ENCODE results near the gene APLP2. TPM values are rescaled to one million over a fixed set of nuclear protein-coding genes. Genes with fewer than 3 reads are reported as not detected.

APLP2 gene
- polyA plus RNA-seq, 4 donors = 444 to 534 (median 458) TPM

DNA sequence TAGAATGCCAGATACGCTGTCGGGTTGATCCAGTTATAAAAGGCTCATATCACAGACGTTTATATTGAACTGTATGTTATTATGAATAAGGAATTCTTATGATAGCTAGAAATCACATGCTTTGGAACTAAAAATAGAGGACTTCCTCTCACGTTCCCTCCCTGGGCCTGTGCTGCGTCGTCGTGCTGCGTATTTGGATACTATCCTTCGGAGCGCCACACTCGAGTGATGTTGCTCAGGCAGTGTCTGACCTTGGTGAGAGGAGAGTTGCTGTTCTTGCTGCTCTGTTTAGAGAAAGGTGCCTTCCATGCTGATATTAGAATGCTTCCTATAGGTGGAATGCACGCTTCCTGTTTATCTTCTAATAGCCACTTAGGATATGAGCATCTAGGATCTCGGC, 69.7 kb downstream of the APLP2 start:
- DNase-seq (ENCODE audit: low read depth in 4 of 4, low spot score in 2 of 4) = no peak

DNA sequence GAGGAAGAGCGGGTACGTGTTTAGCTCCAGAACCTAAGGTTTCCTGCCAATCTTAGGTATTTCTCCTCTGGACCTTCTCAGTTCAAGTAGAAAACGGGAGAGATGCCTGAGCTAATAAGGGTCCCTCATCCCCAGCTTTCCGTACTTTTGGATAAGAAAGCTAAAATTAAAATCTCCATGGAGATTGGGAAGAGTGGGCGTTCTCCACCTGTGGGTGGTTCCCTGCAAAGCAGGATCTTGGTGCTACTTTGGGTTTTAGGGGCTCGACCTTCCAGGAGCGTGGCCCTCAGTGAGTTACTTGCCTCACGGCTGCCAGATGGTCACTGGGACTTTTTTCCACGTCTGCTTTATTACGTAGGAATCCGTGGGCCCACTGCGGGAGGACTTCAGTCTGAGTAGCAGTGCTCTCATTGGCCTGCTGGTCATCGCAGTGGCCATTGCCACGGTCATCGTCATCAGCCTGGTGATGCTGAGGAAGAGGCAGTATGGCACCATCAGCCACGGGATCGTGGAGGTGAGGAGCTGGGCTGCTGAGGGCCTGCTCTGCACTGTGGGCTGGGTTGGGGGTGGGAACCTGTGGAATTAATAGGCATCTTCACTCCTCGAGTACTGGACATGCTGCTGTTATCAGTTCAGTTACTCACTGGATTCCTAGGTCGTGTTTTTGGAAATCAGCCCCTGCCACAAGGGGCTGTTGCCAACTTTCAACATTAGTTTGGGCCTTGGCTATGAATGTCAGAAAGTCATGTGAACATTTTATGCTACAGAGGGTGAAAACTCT, 72.1 kb downstream of the APLP2 start:
- no peak for DNase-seq (ENCODE audit: low read depth in 4 of 4, low spot score in 2 of 4)

GRCh38 chr11:130144141-130144540, 74.4 kb downstream of the APLP2 start:
- DNase-seq (ENCODE audit: low read depth in 4 of 4, low spot score in 2 of 4) = no peak

DNA sequence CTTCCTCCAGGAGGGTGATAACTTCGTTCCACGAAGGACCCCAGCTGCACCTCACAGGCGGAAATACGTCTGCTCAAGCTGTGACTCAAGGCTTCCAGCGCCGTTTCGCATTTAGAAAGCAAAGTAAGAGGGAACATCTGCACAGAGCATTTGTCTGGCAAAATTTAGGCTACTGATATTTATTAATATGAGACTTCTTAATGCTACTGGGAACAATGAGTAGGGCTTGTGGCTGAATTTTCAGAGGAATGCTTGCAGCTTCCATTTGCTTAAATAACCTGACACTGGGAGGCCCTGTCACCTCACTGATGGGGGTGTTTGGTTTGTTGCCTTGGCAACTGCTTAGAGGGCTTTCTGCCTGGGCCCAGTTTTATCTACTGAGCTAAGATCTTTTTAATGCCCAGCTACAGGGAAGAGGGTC, 75.2 kb downstream of the APLP2 start:
- no peak for DNase-seq (ENCODE audit: low read depth in 4 of 4, low spot score in 2 of 4)

DNA sequence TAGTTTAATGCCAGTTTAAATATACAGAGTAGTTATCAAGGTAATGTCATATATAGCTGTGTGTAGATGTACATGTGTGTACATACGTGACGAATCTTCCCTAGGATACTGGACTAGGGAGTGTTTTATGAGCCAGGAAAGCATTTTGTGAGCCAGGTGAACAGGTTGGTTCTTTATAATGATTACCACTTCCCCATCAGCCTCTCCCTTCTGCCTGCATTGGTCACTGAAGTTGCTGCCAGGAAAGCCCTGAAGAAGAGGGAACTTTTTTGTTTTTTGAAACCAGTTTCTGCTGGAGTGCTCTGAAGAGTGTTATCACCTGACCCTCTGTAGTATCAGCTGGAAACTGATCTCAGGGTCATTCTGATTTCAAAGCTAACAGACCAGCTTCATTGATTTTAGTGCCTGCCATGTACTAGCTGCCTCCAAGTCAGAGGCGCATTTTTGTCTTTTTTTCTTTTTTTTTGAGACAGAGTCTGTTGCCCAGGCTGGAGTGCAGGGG, 75.7 kb downstream of the APLP2 start:
- no peak for DNase-seq (ENCODE audit: low read depth in 4 of 4, low spot score in 2 of 4)

GRCh38 chr11:130145975-130146776, 76.5 kb downstream of the APLP2 start:
- no peak for DNase-seq (ENCODE audit: low read depth in 4 of 4, low spot score in 2 of 4)

GRCh38 chr11:130146796-130147195, 77.1 kb downstream of the APLP2 start:
- no peak for DNase-seq (ENCODE audit: low read depth in 4 of 4, low spot score in 2 of 4)

DNA sequence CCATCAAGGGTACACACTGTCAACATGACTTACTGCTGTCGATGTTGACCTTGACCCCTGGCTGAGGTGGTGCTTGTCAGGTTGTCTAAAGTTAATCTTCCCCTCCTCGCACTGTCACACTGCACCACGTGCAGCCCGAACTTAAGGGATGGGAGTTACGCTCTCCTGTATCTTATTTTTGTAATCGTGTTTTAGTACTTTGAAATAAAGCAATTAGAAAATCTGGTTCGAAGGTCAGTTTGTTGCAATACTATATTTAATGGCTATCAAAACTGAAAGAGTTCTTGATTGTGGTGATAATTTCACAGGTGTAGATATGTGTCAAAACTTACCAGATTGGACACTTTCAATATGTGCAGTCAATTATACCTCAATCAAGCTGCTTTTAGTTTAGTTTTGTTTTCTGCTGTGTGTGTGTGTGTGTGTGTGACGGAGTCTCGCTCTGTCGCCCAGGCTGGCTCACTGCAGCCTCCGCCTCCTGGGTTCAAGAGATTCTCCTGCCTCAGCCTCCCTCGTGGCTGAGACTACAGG, 79.2 kb downstream of the APLP2 start:
- no peak for DNase-seq (ENCODE audit: low read depth in 4 of 4, low spot score in 2 of 4)

GRCh38 chr11:130150790-130151189, 81.1 kb downstream of the APLP2 start:
- DNase-seq (ENCODE audit: low read depth in 4 of 4, low spot score in 2 of 4) = no peak

- DNase-seq (ENCODE audit: low read depth in 4 of 4, low spot score in 2 of 4) = no peak
Observed at GRCh38 chr11:130151196-130151595, 81.5 kb downstream of the APLP2 start.

DNA sequence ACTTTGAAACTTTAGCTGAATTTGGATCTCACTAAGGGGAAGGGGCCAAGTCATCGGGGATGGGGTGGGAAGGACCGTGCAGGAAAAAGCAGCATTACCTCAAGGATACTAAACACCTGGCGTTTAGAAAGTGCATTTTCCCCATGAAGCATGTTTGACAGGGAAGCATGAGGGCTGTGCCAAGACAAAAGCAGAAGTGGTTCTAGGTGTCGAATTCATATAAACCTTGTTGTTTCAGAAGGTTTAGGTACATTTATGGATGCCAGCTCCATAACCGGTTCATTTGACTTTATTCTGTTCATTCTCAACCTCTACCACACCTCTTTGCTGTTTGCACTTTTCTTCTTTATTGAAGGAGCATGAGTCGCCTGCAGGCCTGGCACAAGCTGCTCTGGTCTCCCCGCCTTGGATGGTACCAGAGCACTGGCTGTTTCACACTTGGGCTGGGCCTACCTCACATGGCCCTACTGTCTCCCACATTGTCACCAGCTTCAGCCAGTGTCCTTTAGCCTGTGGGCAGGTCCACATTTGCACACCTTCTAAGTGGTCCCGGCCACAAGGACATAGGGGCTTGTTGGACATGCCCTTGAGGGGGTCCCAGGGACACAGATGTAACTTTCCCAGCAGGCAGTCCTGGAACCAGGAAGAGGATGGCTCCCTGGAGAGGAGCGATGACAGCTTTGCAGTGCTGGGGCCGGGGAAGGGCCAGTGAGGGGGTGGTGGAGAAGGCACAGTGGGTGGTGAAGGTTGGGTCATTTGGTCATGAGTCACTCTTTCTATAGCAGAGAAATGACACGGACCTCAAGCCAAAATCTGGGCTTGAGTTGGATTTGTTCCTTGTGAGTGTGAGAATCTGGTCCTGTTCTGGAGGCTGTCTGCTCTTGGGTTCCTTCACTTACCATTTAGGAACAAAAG, 86.7 kb downstream of the APLP2 start:
- DNase-seq (ENCODE audit: low read depth in 4 of 4, low spot score in 2 of 4) = no peak

DNA sequence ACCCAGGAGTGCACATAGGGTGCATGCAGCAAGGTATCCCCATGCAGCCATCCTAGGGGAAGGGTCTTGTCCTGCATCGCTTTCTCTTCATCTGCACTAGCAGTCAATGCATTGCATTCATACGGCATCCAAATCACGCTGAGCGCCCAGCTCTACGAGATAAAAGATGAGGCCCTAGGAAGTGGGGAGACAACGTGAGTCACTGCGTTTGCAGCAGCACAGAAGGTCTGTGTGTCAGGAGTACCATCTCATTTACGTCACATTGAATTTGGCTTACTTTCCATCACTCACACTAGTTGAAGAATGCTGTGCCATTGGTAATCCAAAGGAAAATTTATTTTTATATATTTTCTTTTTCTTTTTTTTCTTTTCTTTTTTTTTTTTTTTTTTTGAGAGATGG, 87.4 kb downstream of the APLP2 start:
- no peak for DNase-seq (ENCODE audit: low read depth in 4 of 4, low spot score in 2 of 4)

DNA sequence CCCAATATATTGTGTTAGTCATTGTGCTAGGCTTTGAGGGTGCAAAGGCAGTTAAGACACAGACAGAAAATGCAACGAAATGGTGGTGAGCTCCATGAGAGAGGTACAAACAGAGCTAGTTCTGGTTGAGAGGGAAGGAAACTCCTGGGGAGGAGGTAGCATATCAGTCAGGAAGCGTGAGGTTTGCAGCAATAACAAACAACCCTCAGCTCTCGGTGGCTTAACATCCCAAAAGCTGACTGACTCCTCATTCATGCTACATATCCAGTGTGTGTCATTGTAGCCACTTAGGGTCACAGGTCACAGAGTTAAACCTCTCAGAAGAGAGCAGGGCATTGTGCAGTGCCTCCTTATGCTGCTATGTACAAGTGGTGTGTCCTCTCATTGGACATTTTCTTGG, 88.1 kb downstream of the APLP2 start:
- DNase-seq (ENCODE audit: low read depth in 4 of 4, low spot score in 2 of 4) = no peak

DNA sequence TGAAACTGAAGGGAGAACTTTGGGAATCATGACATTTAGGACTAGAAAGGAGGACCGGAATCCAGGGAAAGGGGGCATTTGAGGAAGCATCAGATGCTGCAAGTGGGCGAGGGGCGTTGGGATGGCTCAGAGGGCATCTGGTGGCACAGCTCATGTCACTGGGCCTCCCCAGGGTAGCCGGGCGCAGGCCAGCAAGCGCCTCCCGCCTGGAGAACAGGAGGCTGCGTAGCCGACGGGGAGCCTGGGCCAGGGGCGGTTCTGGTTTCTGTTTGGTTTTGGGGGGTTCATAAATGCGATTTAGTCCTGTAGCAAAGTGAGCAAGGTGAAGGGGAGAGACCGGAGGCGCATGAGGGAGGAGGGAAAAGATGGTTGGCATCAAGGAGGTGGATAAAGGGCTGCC, 89.4 kb downstream of the APLP2 start:
- DNase-seq (ENCODE audit: low read depth in 4 of 4, low spot score in 2 of 4) = no peak

DNA sequence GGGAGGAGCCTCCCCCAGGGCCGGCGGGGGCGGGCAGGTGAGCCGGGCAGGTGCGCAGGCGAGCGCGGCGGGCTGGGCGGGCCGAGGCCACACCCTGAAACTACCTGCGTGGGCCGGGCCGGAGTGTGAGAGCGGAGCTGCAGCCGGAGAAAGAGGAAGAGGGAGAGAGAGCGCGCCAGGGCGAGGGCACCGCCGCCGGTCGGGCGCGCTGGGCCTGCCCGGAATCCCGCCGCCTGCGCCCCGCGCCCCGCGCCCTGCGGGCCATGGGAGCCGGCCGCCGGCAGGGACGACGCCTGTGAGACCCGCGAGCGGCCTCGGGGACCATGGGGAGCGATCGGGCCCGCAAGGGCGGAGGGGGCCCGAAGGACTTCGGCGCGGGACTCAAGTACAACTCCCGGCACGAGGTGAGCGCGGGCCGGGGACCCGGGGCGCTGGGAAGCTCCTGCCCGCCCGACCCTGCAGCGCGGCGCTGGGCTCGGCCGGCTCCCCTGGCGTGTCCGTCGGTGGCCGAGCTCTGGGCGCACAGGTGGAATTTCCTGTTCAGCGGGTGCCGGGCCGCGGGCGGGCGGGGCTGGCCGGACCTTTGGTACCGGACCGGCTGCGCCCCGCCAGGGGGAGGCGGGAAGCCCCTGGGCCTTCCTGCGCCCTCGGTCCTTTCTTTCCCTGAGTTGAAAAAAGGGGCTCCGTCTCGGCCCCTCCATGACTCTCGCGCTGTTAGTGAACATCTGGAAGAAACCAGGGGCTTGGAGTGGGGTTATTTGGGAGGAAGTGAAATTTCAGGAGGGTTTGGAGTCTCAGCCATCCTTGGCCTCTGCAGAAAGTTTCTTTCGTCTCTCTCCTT, 90.2 kb downstream of the APLP2 start, which contains the start of gene ST14:
Gene ST14 (plus strand): TSS at position 126 of the 841 bp plus-strand sequence. CDS start 198 bp downstream, at position 324.
- DNase-seq (ENCODE audit: low read depth in 4 of 4, low spot score in 2 of 4) = no peak

DNA sequence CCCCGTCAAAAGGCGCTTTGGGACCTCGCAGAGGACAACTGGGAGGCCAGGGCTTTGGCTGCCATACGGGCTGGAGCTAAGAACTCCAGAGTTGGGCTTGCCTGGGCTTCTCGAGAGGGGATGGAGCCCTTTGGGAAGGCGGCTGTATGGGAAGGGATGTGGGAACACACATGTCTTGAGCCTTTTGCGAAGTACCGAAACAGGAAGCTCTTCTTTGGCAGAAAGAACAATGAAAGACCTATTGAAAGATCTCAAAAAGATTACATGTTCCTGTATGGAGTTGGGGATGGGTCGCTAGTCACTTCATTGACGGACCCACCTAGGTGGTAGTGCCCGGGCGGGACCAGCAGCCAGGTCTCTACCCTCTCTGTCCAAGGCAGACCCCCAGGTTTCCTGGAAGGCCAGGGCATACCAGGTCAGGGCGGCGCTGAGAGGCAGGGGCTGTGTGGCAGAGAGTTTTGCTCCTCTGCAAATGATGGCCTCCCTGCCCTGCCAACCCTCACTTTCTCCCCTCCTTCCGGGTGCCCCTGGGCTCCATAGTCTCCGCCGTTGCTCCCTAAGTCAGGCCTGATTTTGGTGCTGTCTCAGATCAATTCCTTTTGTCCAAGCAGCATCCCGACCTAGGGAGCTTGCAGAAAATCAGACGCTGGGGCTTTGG, 90.9 kb downstream of the APLP2 start:
- DNase-seq (ENCODE audit: low read depth in 4 of 4, low spot score in 2 of 4) = no peak

DNA sequence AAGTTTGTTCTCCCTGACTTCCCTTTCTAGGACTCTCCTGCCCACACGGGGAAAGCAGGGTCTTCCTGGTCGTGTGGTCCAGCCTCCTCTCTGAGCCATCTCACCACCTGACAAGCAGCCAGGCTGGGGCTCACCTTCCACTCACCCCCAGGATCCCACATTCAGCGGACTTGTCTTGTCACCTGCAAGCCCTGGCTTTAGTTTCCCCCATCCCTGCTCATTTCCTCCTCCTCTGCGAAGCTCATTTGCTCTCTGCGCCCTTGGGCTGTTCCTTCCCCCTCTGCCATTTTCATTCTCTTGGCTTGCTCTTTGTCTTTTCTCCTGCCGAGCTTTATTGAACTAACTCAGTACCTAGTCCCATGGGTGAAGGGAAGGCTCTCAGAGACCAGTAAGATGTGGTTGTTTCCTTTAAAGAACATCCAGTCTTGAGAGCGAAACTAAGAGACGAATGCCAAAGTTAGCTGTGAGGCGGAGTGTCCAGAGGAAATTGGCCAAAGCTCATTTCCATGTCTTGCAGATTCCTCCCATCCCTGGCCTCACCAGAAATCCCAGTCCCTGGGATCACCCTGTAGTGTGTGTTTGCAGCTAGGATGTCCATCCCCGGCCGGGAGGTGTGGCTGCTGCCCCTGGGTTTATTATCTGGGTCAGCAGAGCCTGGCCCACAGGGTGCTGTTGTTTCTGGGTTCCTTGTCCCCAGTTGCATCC, 91.9 kb downstream of the APLP2 start:
- no peak for DNase-seq (ENCODE audit: low read depth in 4 of 4, low spot score in 2 of 4)

DNA sequence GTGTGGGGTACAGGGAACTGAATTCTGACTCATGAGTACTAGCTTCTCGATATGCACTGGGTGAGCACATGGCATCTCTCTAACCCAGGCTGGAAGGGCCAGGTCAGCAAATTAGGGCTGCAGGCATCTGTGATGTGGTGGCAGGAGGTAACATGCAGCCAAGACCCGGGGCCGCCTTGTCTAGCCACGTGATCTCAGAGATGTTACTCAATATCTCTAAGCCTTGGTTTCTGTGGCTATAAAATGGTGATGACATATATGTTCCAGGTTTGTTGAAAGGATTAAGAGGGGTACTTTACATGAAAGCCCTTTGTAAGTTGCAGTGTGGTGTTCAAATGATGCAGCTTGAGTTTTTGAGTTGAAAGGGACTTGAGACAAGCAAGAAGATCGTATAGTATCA, 93.0 kb downstream of the APLP2 start:
- DNase-seq (ENCODE audit: low read depth in 4 of 4, low spot score in 2 of 4) = no peak
